Stimulated activated CD8-positive, alpha-beta memory T cell treated with anti-CD3 and anti-CD28 coated beads, Interleukin-12 subunit alpha, Interleukin-12 subunit beta, amount 100 ng/mL, for 24 hours (primary cell): ENCODE data around the gene THEMIS.
A peak's percentile ranks its signal among the peaks of the same experiment; 100 is the strongest.

Experiments
- DNase-seq: peaks from one replicate; pipeline ENCODE4 v3.0.0-alpha.2; 2020; ENCODE audit errors: extremely low read depth

The THEMIS gene

GRCh38 chr6:127860723-127861122 lies 40.1 kb downstream of the THEMIS start:
- DNase-seq = no peak

GRCh38 chr6:127859956-127860355 lies 40.9 kb downstream of the THEMIS start:
- DNase-seq = no peak

- no peak for DNase-seq
Measured at GRCh38 chr6:127858727-127859391, 42.0 kb downstream of the THEMIS start.

- no peak for DNase-seq
Measured at GRCh38 chr6:127857051-127857637, 43.7 kb downstream of the THEMIS start.

GRCh38 chr6:127855542-127856159 lies 45.2 kb downstream of the THEMIS start:
- DNase-seq = no peak

GRCh38 chr6:127854009-127854408 lies 46.8 kb downstream of the THEMIS start:
- DNase-seq = no peak

GRCh38 chr6:127851197-127851596 lies 49.7 kb downstream of the THEMIS start:
- no peak for DNase-seq

GRCh38 chr6:127845242-127845641 lies 55.6 kb downstream of the THEMIS start:
- no peak for DNase-seq

GRCh38 chr6:127844529-127844928 lies 56.3 kb downstream of the THEMIS start:
- DNase-seq = no peak

- DNase-seq = no peak
Measured at GRCh38 chr6:127843582-127843981, 57.3 kb downstream of the THEMIS start.

GRCh38 chr6:127842562-127842961 lies 58.3 kb downstream of the THEMIS start:
- no peak for DNase-seq

GRCh38 chr6:127841811-127842210 lies 59.0 kb downstream of the THEMIS start:
- DNase-seq = no peak

- DNase-seq = no peak
Measured at GRCh38 chr6:127834136-127834535, 66.7 kb downstream of the THEMIS start.

- DNase-seq = no peak
Measured at GRCh38 chr6:127833336-127833735, 67.5 kb downstream of the THEMIS start.

GRCh38 chr6:127832381-127832780 lies 68.5 kb downstream of the THEMIS start:
- DNase-seq = no peak

GRCh38 chr6:127824061-127824460 lies 76.8 kb downstream of the THEMIS start:
- no peak for DNase-seq

GRCh38 chr6:127821431-127821830 lies 79.4 kb downstream of the THEMIS start:
- DNase-seq = no peak

GRCh38 chr6:127818149-127818548 lies 82.7 kb downstream of the THEMIS start:
- no peak for DNase-seq

- DNase-seq = no peak
Measured at GRCh38 chr6:127816643-127817042, 84.2 kb downstream of the THEMIS start.

GRCh38 chr6:127813699-127814027 lies 87.2 kb downstream of the THEMIS start:
- DNase-seq = no peak

- DNase-seq = peak; percentile 10
Measured at GRCh38 chr6:127812985-127813698, 87.7 kb downstream of the THEMIS start.

GRCh38 chr6:127811900-127812570 lies 88.8 kb downstream of the THEMIS start:
- DNase-seq = no peak
